Caki2 (cell line): ENCODE measurements around the gene ANKRD39. TPM values are rescaled to one million over a fixed set of nuclear protein-coding genes. Genes with fewer than 3 reads are reported as not detected.

Experiments
- DNase-seq: peaks from one replicate; pipeline ENCODE4 v3.0.0-alpha.2; 2015; ENCODE audit warnings: low read depth
- in situ Hi-C: cut with HindIII; loops from 2 replicates; pipeline ENCODE4 v1.10.0; 2016; ENCODE audit warnings: low sequenced_read_pairs, low pct_unique_long_range_greater_than_20kb, mixed read lengths
- total RNA-seq: library from RNA; depleted of rRNA; stranded (reverse); fragments of >200 nt; shearing (Covaris generic); gene quantifications from 2 replicates; pipeline ENCODE4 v1.2.3, GENCODE V29; 2014; ENCODE audit warnings: low replicate concordance

The ANKRD39 gene
- total RNA-seq, 1 experiment from 2014 or later = 33.2 TPM

- in situ Hi-C loops = no loop called here
- DNase-seq = no peak
These were observed 17.7 kb downstream of the ANKRD39 start for GRCh38 chr2:96839875-96840850.

- in situ Hi-C loops = no loop called here
These were observed 18.4 kb downstream of the ANKRD39 start for GRCh38 chr2:96839293-96839874.

GRCh38 chr2:96838345-96839292 is 19.2 kb downstream of the ANKRD39 start:
- DNase-seq = no peak
- in situ Hi-C loops = no loop called here

More at GRCh38 chr2:96839293-96839874, 18.4 kb downstream of the ANKRD39 start:
- no peak for DNase-seq

GRCh38 chr2:96837575-96837974 is 20.2 kb downstream of the ANKRD39 start:
- no peak for DNase-seq
- in situ Hi-C loops = no loop called here

- in situ Hi-C loops = no loop called here
- DNase-seq = no peak
These were observed 22.0 kb downstream of the ANKRD39 start for GRCh38 chr2:96835830-96836229.

GRCh38 chr2:96832754-96833507 is 24.9 kb downstream of the ANKRD39 start:
- peak; percentile 51 for DNase-seq
- in situ Hi-C loops = no loop called here

- no peak for DNase-seq
- in situ Hi-C loops = no loop called here
These were observed 25.4 kb downstream of the ANKRD39 start for GRCh38 chr2:96832408-96832753.

GRCh38 chr2:96831679-96832078 is 26.1 kb downstream of the ANKRD39 start:
- no peak for DNase-seq
- in situ Hi-C loops = no loop called here

- in situ Hi-C loops = no loop called here
These were observed 27.7 kb downstream of the ANKRD39 start for GRCh38 chr2:96830044-96830562.

GRCh38 chr2:96828874-96829273 is 28.9 kb downstream of the ANKRD39 start:
- no peak for DNase-seq
- in situ Hi-C loops = no loop called here

More at GRCh38 chr2:96830044-96830562, 27.7 kb downstream of the ANKRD39 start:
- no peak for DNase-seq

- no peak for DNase-seq
- in situ Hi-C loops = no loop called here
These were observed 29.4 kb downstream of the ANKRD39 start for GRCh38 chr2:96828436-96828835.

- in situ Hi-C loops = no loop called here
- DNase-seq = no peak
These were observed 31.1 kb downstream of the ANKRD39 start for GRCh38 chr2:96826546-96827278.

GRCh38 chr2:96825057-96825456 is 32.8 kb downstream of the ANKRD39 start:
- in situ Hi-C loops = no loop called here

GRCh38 chr2:96824079-96824870 is 33.5 kb downstream of the ANKRD39 start:
- in situ Hi-C loops = no loop called here
- DNase-seq = no peak

More at GRCh38 chr2:96825057-96825456, 32.8 kb downstream of the ANKRD39 start:
- DNase-seq = no peak

GRCh38 chr2:96823198-96823597 is 34.6 kb downstream of the ANKRD39 start:
- in situ Hi-C loops = no loop called here

GRCh38 chr2:96822786-96823185 is 35.0 kb downstream of the ANKRD39 start:
- in situ Hi-C loops = no loop called here
- DNase-seq = no peak

More at GRCh38 chr2:96823198-96823597, 34.6 kb downstream of the ANKRD39 start:
- DNase-seq = no peak
